GM19035 (cell line): ENCODE measurements around the gene CAMKMT.

ENCODE experiments used
- ATAC-seq: cut with Tn5 transposase; IDR thresholded peaks from one replicate; pipeline ENCODE4 v1.9.1; 2021; ENCODE audit not compliant: unreplicated experiment

Gene CAMKMT

GRCh38 chr2:44638649-44639048, 276.9 kb downstream of the CAMKMT start:
- no peak for ATAC-seq

- ATAC-seq: no peak
Measured at GRCh38 chr2:44639399-44639798, 277.7 kb downstream of the CAMKMT start.

- no peak for ATAC-seq
Measured at GRCh38 chr2:44642123-44642857, 280.5 kb downstream of the CAMKMT start.

GRCh38 chr2:44645937-44646336, 284.2 kb downstream of the CAMKMT start:
- no peak for ATAC-seq

- no peak for ATAC-seq
Measured at GRCh38 chr2:44649381-44649780, 287.6 kb downstream of the CAMKMT start.

- no peak for ATAC-seq
Measured at GRCh38 chr2:44650796-44651195, 289.0 kb downstream of the CAMKMT start.

GRCh38 chr2:44651974-44652373, 290.2 kb downstream of the CAMKMT start:
- ATAC-seq: peak; percentile 72

GRCh38 chr2:44652701-44653100, 291.0 kb downstream of the CAMKMT start:
- no peak for ATAC-seq

GRCh38 chr2:44655401-44655864, 293.7 kb downstream of the CAMKMT start:
- no peak for ATAC-seq

GRCh38 chr2:44656460-44656859, 294.7 kb downstream of the CAMKMT start:
- no peak for ATAC-seq

- no peak for ATAC-seq
Measured at GRCh38 chr2:44663471-44664073, 301.8 kb downstream of the CAMKMT start.

- ATAC-seq: no peak
Measured at GRCh38 chr2:44668336-44668735, 306.6 kb downstream of the CAMKMT start.

- no peak for ATAC-seq
Measured at GRCh38 chr2:44671276-44671675, 309.5 kb downstream of the CAMKMT start.

GRCh38 chr2:44671916-44672315, 310.2 kb downstream of the CAMKMT start:
- no peak for ATAC-seq

GRCh38 chr2:44672431-44672830, 310.7 kb downstream of the CAMKMT start:
- ATAC-seq: no peak

GRCh38 chr2:44674473-44675284, 312.9 kb downstream of the CAMKMT start:
- no peak for ATAC-seq

- ATAC-seq: no peak
Measured at GRCh38 chr2:44676379-44676778, 314.6 kb downstream of the CAMKMT start.

- ATAC-seq: no peak
Measured at GRCh38 chr2:44679584-44679983, 317.8 kb downstream of the CAMKMT start.

GRCh38 chr2:44679990-44680389, 318.2 kb downstream of the CAMKMT start:
- no peak for ATAC-seq

- no peak for ATAC-seq
Measured at GRCh38 chr2:44680424-44680971, 318.8 kb downstream of the CAMKMT start.

- ATAC-seq: no peak
Measured at GRCh38 chr2:44680983-44681531, 319.3 kb downstream of the CAMKMT start.
